OCI-LY1 (cell line): Measurements from ENCODE around the gene CKAP2.
"Not testable (repeated sequence)": the region's sequence is repeated elsewhere in the genome, so short reads cannot be mapped to it uniquely, and the experiment has no call there.

Source experiments
- H2AFZ ChIP-seq: fragments of 200-600 bp; sonication (generic), shearing (Covaris generic); 2 replicates; pipeline ENCODE4 v1.6.0; 2014; ENCODE audit warnings: antibody characterized with exemption, mild to moderate bottlenecking, low read length
- H3F3A ChIP-seq: fragments of 200-600 bp; sonication (generic), shearing (Covaris generic); 2 replicates; pipeline ENCODE4 v1.6.0; 2014; ENCODE audit warnings: mild to moderate bottlenecking, antibody characterized with exemption, low read length, moderate library complexity; ENCODE audit not compliant: insufficient read depth
- H3K27ac ChIP-seq: fragments of 200-600 bp; sonication (generic); 2 replicates; pipeline ENCODE4 v1.5.1; 2014; ENCODE audit warnings: low read length, mixed run types, mild to moderate bottlenecking, low read depth; ENCODE audit not compliant: poor library complexity, severe bottlenecking
- H3K27me3 ChIP-seq: fragments of 200-600 bp; sonication (generic); 2 replicates; pipeline ENCODE4 v1.6.0; 2014; ENCODE audit warnings: antibody characterized with exemption, mild to moderate bottlenecking, low read length, moderate library complexity; ENCODE audit not compliant: insufficient read depth
- H3K36me3 ChIP-seq: fragments of 200-600 bp; sonication (generic); 2 replicates; pipeline ENCODE4 v1.6.1; 2014; ENCODE audit warnings: mild to moderate bottlenecking, antibody characterized with exemption, low read length, moderate library complexity, mixed read lengths; ENCODE audit not compliant: insufficient read depth
- H3K4me1 ChIP-seq: fragments of 200-600 bp; sonication (generic); 2 replicates; pipeline ENCODE4 v1.5.1; 2014; ENCODE audit warnings: mild to moderate bottlenecking, low read length, moderate library complexity; ENCODE audit not compliant: insufficient read depth, severe bottlenecking
- H3K4me2 ChIP-seq: fragments of 200-600 bp; sonication (generic), shearing (Covaris generic); 2 replicates; pipeline ENCODE4 v1.6.1; 2014; ENCODE audit warnings: low read length
- H3K4me3 ChIP-seq: fragments of 200-600 bp; sonication (generic); 2 replicates; pipeline ENCODE4 v1.5.1; 2014; ENCODE audit warnings: low read length, low read depth, mild to moderate bottlenecking, mixed read lengths; ENCODE audit not compliant: poor library complexity, severe bottlenecking
- H3K79me2 ChIP-seq: fragments of 200-600 bp; shearing (Covaris generic); 2 replicates; pipeline ENCODE4 v1.6.1; 2016; ENCODE audit warnings: mixed run types, low read length, mixed read lengths; ENCODE audit not compliant: insufficient read depth
- H3K9ac ChIP-seq: fragments of 200-600 bp; sonication (generic), shearing (Covaris generic); 2 replicates; pipeline ENCODE4 v1.6.1; 2014; ENCODE audit warnings: mild to moderate bottlenecking, low read length, mixed read lengths
- H3K9me2 ChIP-seq: fragments of 200-600 bp; sonication (generic), shearing (Covaris generic); 2 replicates; pipeline ENCODE4 v1.6.1; 2014; ENCODE audit warnings: low read depth, mild to moderate bottlenecking, low read length, mixed read lengths
- H3K9me3 ChIP-seq: fragments of 200-600 bp; shearing (Covaris generic); 2 replicates; pipeline ENCODE4 v1.6.1; 2014; ENCODE audit warnings: low read length, mixed read lengths
- H4K20me1 ChIP-seq: fragments of 200-600 bp; sonication (generic), shearing (Covaris generic); 2 replicates; pipeline ENCODE4 v1.6.0; 2016; ENCODE audit warnings: mild to moderate bottlenecking, low read length; ENCODE audit not compliant: insufficient read depth
- CTCF ChIP-seq: fragments of 200-600 bp; sonication (generic), shearing (Covaris generic); IDR thresholded peaks from 2 replicates; pipeline ENCODE4 v1.5.1; 2017; ENCODE audit warnings: mild to moderate bottlenecking, antibody characterized with exemption, low read length, moderate library complexity, mixed read lengths
- EZH2 ChIP-seq: fragments of 200-600 bp; sonication (generic), shearing (Covaris generic); IDR thresholded peaks from 2 replicates; pipeline ENCODE4 v1.8.0; 2017; ENCODE audit warnings: borderline replicate concordance, mixed run types, mild to moderate bottlenecking, antibody characterized with exemption, low read length, moderate library complexity, mixed read lengths

The CKAP2 gene

GRCh38 chr13:52459668-52460067 is 4.4 kb downstream of the CKAP2 start:
- Histone ChIP-seq H3F3A (no peaks in the 10 kb centered on the region; the same call in 1 of the 2 replicates), H3K79me2 (peaks cover 47% of the 10 kb centered on the region)

GRCh38 chr13:52461265-52461664 is 6.0 kb downstream of the CKAP2 start:
- H3K9ac ChIP-seq: no peak overlapping the region
- peaks cover 41% of the 10 kb centered on the region for H3K4me1 ChIP-seq
- H3K79me2 ChIP-seq: peaks cover 42% of the 10 kb centered on the region
- no peak overlapping the region for H3K27ac ChIP-seq
- H3F3A ChIP-seq: no peaks in the 10 kb centered on the region; the same call in 1 of the 2 replicates
- no peaks in the 10 kb centered on the region for H3K27me3 ChIP-seq
- no peak overlapping the region for H2AFZ ChIP-seq
- peaks cover 94% of the 10 kb centered on the region for H3K36me3 ChIP-seq
- no peak overlapping the region for H3K4me3 ChIP-seq
- H3K4me2 ChIP-seq: peak overlapping the region; percentile 40; the same call in 1 of the 2 replicates
- TF ChIP-seq EZH2 (no peak), CTCF (no peak)
- H3K9me3 ChIP-seq: no peaks in the 10 kb centered on the region
- 0 out of 2 replicates have a peak, but pooled peaks cover 2% of the 10 kb centered on the region for H3K9me2 ChIP-seq
- H4K20me1 ChIP-seq: no peaks in the 10 kb centered on the region

More at GRCh38 chr13:52459668-52460067, 4.4 kb downstream of the CKAP2 start:
- no peak overlapping the region for H3K4me3 ChIP-seq
- H3K36me3 ChIP-seq: peaks cover 81% of the 10 kb centered on the region
- H3K9me3 ChIP-seq: no peaks in the 10 kb centered on the region
- H3K9ac ChIP-seq: no peak overlapping the region
- TF ChIP-seq EZH2 (no peak), CTCF (no peak)
- H2AFZ ChIP-seq: no peak overlapping the region
- no peaks in the 10 kb centered on the region for H4K20me1 ChIP-seq
- H3K4me1 ChIP-seq: peaks cover 45% of the 10 kb centered on the region
- no peaks in the 10 kb centered on the region for H3K9me2 ChIP-seq
- H3K27me3 ChIP-seq: no peaks in the 10 kb centered on the region
- H3K4me2 ChIP-seq: no peak overlapping the region
- no peak overlapping the region for H3K27ac ChIP-seq

GRCh38 chr13:52463526-52463925 is 8.2 kb downstream of the CKAP2 start:
- Histone ChIP-seq H3K36me3 (peaks cover 98% of the 10 kb centered on the region), H3K79me2 (peaks cover 25% of the 10 kb centered on the region), H3K4me2 (no peak overlapping the region)

GRCh38 chr13:52468487-52468886 is 13.2 kb downstream of the CKAP2 start:
- not testable (repeated sequence) for H3F3A ChIP-seq, H3K27ac ChIP-seq, H4K20me1 ChIP-seq, H3K4me3 ChIP-seq, H3K27me3 ChIP-seq, H3K79me2 ChIP-seq, H2AFZ ChIP-seq, H3K9me3 ChIP-seq, H3K4me2 ChIP-seq, H3K9ac ChIP-seq, H3K4me1 ChIP-seq, H3K9me2 ChIP-seq
- H3K36me3 ChIP-seq: peaks cover 85% of the 10 kb centered on the region

More at GRCh38 chr13:52463526-52463925, 8.2 kb downstream of the CKAP2 start:
- no peak for TF ChIP-seq CTCF
- Histone ChIP-seq H3K9ac (no peak overlapping the region), H3K4me1 (peaks cover 22% of the 10 kb centered on the region), H3F3A (no peaks in the 10 kb centered on the region; the same call in 1 of the 2 replicates), H2AFZ (no peak overlapping the region), H3K9me2 (0 out of 2 replicates have a peak, but pooled peaks cover 2% of the 10 kb centered on the region), H3K9me3 (no peaks in the 10 kb centered on the region), H3K27me3 (no peaks in the 10 kb centered on the region), H3K4me3 (no peak overlapping the region), H3K27ac (no peak overlapping the region), H4K20me1 (no peaks in the 10 kb centered on the region)

- H4K20me1 ChIP-seq, H3K4me1 ChIP-seq, H3K27ac ChIP-seq, H3F3A ChIP-seq, H3K9ac ChIP-seq, H3K4me3 ChIP-seq, H3K79me2 ChIP-seq, H3K27me3 ChIP-seq, H3K9me3 ChIP-seq, H3K9me2 ChIP-seq, H3K4me2 ChIP-seq, H2AFZ ChIP-seq: not testable (repeated sequence)
- H3K36me3 ChIP-seq: peaks cover 13% of the 10 kb centered on the region
Measured at GRCh38 chr13:52480677-52481428, 25.6 kb downstream of the CKAP2 start.
